H1 (cell line): ENCODE measurements around the gene EHD4. TPM values are rescaled to one million over a fixed set of nuclear protein-coding genes. Genes with fewer than 3 reads are reported as not detected.

Experiments used
- CTCF ChIA-PET: fragments of 300-600 bp; sonication (Branson Sonifier 250); formaldehyde crosslinking; loops from one replicate; lab custom pipeline; 2021; ENCODE audit not compliant: partially characterized antibody; lab: Charles Lee
- POLR2A ChIA-PET: fragments of 300-600 bp; sonication (Branson Sonifier 250); formaldehyde crosslinking; loops from one replicate; lab custom pipeline; 2021; ENCODE audit warnings: inconsistent platforms; ENCODE audit not compliant: partially characterized antibody; lab: Charles Lee
- DNase-seq, 2 experiments: peaks; one replicate each; pipeline versions ENCODE4 v3.0.0 to v3.0.0-alpha.2; 2010 to 2022; ENCODE audit warnings: low spot score in 2 of 2, low read depth in 1 of 2, mixed read lengths in 1 of 2
- FAIRE-seq: peaks from 2 replicates; lab custom pipeline; 2011; peaks lifted over from hg19 to GRCh38; lab: Jason Lieb, UNC
- H2AFZ ChIP-seq: 2 replicates; pipeline ENCODE4 v1.8.1; 2012; ENCODE audit warnings: low read length, inconsistent platforms
- H2AK5ac ChIP-seq: 2 replicates; pipeline ENCODE4 v1.6.1; 2013; ENCODE audit warnings: low read depth, low read length
- H2BK120ac ChIP-seq: replicated peaks from 2 replicates; pipeline ENCODE3; 2013; ENCODE audit warnings: low read depth, low read length, inconsistent platforms
- H2BK12ac ChIP-seq: 2 replicates; pipeline ENCODE4 v1.6.1; 2013; ENCODE audit warnings: low read depth, low read length
- H2BK15ac ChIP-seq: 2 replicates; pipeline ENCODE4 v1.6.1; 2013; ENCODE audit warnings: low read length
- H2BK20ac ChIP-seq: 2 replicates; pipeline ENCODE4 v1.6.1; 2013; ENCODE audit warnings: low read length
- H2BK5ac ChIP-seq: 2 replicates; pipeline ENCODE4 v1.6.1; 2013; ENCODE audit warnings: low read depth, low read length
- H3K14ac ChIP-seq: 2 replicates; pipeline ENCODE4 v1.6.1; 2013; ENCODE audit warnings: inconsistent platforms; ENCODE audit not compliant: insufficient read length
- H3K18ac ChIP-seq: 2 replicates; pipeline ENCODE4 v1.6.1; 2013; ENCODE audit warnings: low read length; ENCODE audit errors: extremely low read depth
- H3K23ac ChIP-seq: 2 replicates; pipeline ENCODE4 v1.6.1; 2013; ENCODE audit warnings: inconsistent platforms; ENCODE audit not compliant: insufficient read length
- H3K23me2 ChIP-seq: 2 replicates; pipeline ENCODE4 v1.6.1; 2013; ENCODE audit warnings: low read depth, low read length
- H3K27ac ChIP-seq: 2 replicates; pipeline ENCODE4 v1.6.1; 2011; ENCODE audit warnings: low read depth, low read length, inconsistent platforms
- H3K27me3 ChIP-seq, 4 experiments: replicated peaks in 1 of 4; 1 replicate in 1 of 4; 2 replicates in 3 of 4; pipeline versions ENCODE4 v1.6.1 to v1.8.1; 2011 to 2013; ENCODE audit warnings: low read length in 3 of 4, mild to moderate bottlenecking in 3 of 4, inconsistent platforms in 2 of 4, mixed read lengths in 2 of 4, moderate library complexity in 1 of 4; ENCODE audit not compliant: control insufficient read depth in 3 of 4, insufficient read depth in 3 of 4; ENCODE audit errors: extremely low read depth in 1 of 4
- H3K36me3 ChIP-seq, 4 experiments: 2 replicates each; pipeline versions ENCODE4 v1.6.1 to v1.8.1; 2011 to 2013; ENCODE audit warnings: mild to moderate bottlenecking in 4 of 4, low read length in 3 of 4, moderate library complexity in 2 of 4, control low read depth in 1 of 4, inconsistent platforms in 1 of 4; ENCODE audit not compliant: insufficient read depth in 4 of 4, control insufficient read depth in 2 of 4
- H3K4ac ChIP-seq: replicated peaks from 2 replicates; pipeline ENCODE3; 2013; ENCODE audit warnings: low read length, low read depth, mixed read lengths, inconsistent platforms; ENCODE audit not compliant: insufficient read length
- H3K4me1 ChIP-seq, 4 experiments: replicated peaks in 1 of 4; 1 replicate in 1 of 4; 2 replicates in 3 of 4; pipeline versions ENCODE4 v1.6.1 to v1.8.1; 2011 to 2013; ENCODE audit warnings: low read length in 3 of 4, inconsistent platforms in 2 of 4, mixed read lengths in 1 of 4; ENCODE audit not compliant: insufficient read depth in 4 of 4, control insufficient read depth in 3 of 4
- H3K4me2 ChIP-seq, 2 experiments: 2 replicates each; pipeline versions ENCODE4 v1.6.1 to v1.8.1; 2011 to 2013; ENCODE audit warnings: low read depth in 2 of 2, low read length in 2 of 2, control low read depth in 1 of 2, inconsistent platforms in 1 of 2, mild to moderate bottlenecking in 1 of 2; ENCODE audit not compliant: insufficient read depth in 1 of 2
- H3K4me3 ChIP-seq, 4 experiments: fragments of 200-600, 300-600 bp in 1 of 4; sonication (generic), shearing (Covaris generic), sonication (Bioruptor Twin) in 1 of 4; 2 replicates each; pipeline versions ENCODE4 v1.5.1 to v1.8.1; 2011 to 2016; ENCODE audit warnings: low read length in 4 of 4, low read depth in 3 of 4, control low read depth in 2 of 4, inconsistent platforms in 2 of 4, mild to moderate bottlenecking in 2 of 4, mixed read lengths in 1 of 4, moderate library complexity in 1 of 4; ENCODE audit not compliant: insufficient read depth in 2 of 4; ENCODE audit errors: extremely low read depth in 1 of 4
- H3K56ac ChIP-seq: replicated peaks from 2 replicates; pipeline ENCODE3; 2013; ENCODE audit warnings: low read depth, mild to moderate bottlenecking, mixed read lengths, low read length, inconsistent platforms; ENCODE audit not compliant: insufficient read length
- H3K79me1 ChIP-seq: 2 replicates; pipeline ENCODE4 v1.6.1; 2013; ENCODE audit warnings: low read depth, low read length, control low read depth
- H3K79me2 ChIP-seq, 2 experiments: 2 replicates each; pipeline versions ENCODE4 v1.6.1 to v1.8.1; 2012 to 2013; ENCODE audit warnings: low read length in 2 of 2, mild to moderate bottlenecking in 2 of 2, inconsistent platforms in 1 of 2; ENCODE audit not compliant: insufficient read depth in 2 of 2, control insufficient read depth in 1 of 2
- H3K9ac ChIP-seq, 4 experiments: replicated peaks in 1 of 4; 1 replicate in 1 of 4; 2 replicates in 3 of 4; pipeline versions ENCODE4 v1.6.1 to v1.8.1; 2011 to 2013; ENCODE audit warnings: low read depth in 3 of 4, low read length in 3 of 4, control low read depth in 2 of 4, mild to moderate bottlenecking in 2 of 4, moderate library complexity in 2 of 4, inconsistent platforms in 1 of 4; ENCODE audit errors: extremely low read depth in 1 of 4
- H3K9me3 ChIP-seq, 2 experiments: 2 replicates each; pipeline versions ENCODE4 v1.6.1 to v1.8.1; 2012 to 2013; ENCODE audit warnings: mild to moderate bottlenecking in 2 of 2, moderate library complexity in 2 of 2, control low read depth in 1 of 2, inconsistent platforms in 1 of 2, low read depth in 1 of 2, low read length in 1 of 2, mixed read lengths in 1 of 2; ENCODE audit not compliant: insufficient read depth in 2 of 2
- H4K20me1 ChIP-seq, 2 experiments: replicated peaks in 1 of 2; 2 replicates each; pipeline versions ENCODE3 to v1.8.1; 2011 to 2013; ENCODE audit warnings: inconsistent platforms in 2 of 2, low read length in 2 of 2, mild to moderate bottlenecking in 1 of 2; ENCODE audit not compliant: insufficient read depth in 2 of 2, control insufficient read depth in 1 of 2
- H4K5ac ChIP-seq: 2 replicates; pipeline ENCODE4 v1.6.1; 2013; ENCODE audit warnings: low read length, low read depth, mixed read lengths, inconsistent platforms; ENCODE audit not compliant: insufficient read length
- H4K8ac ChIP-seq: 2 replicates; pipeline ENCODE4 v1.8.0; 2013; ENCODE audit warnings: mild to moderate bottlenecking, moderate library complexity, low read length, inconsistent platforms; ENCODE audit not compliant: insufficient read depth; ENCODE audit errors: extremely low read depth
- H4K91ac ChIP-seq: replicated peaks from 2 replicates; pipeline ENCODE3; 2013; ENCODE audit warnings: low read length, mixed read lengths, inconsistent platforms; ENCODE audit not compliant: insufficient read length
- BCL11A ChIP-seq, 2 experiments: IDR thresholded peaks; one replicate each; pipeline ENCODE4 v1.6.1; 2011; ENCODE audit warnings: low read depth in 2 of 2, low read length in 2 of 2, mild to moderate bottlenecking in 2 of 2
- CBX8 ChIP-seq: fragments of 300-800, 300-1000 bp; sonication (generic); IDR thresholded peaks from 2 replicates; pipeline ENCODE4 v1.7.1; 2016; ENCODE audit warnings: low read depth, low read length, borderline replicate concordance
- CHD1 ChIP-seq: IDR thresholded peaks from 2 replicates; pipeline ENCODE4 v1.6.1; 2012; ENCODE audit warnings: low read depth, low read length, improper control_type of control experiment
- HDAC2 ChIP-seq, 2 experiments: fragments of 300-600 bp in 1 of 2; sonication (generic) in 1 of 2; IDR thresholded peaks; 2 replicates each; pipeline ENCODE4 v1.6.1; 2011 to 2012; ENCODE audit warnings: low read depth in 2 of 2, low read length in 2 of 2, mild to moderate bottlenecking in 2 of 2, moderate library complexity in 2 of 2, borderline replicate concordance in 1 of 2, inconsistent platforms in 1 of 2
- JUND ChIP-seq: IDR thresholded peaks from 2 replicates; pipeline ENCODE4 v1.6.1; 2011; ENCODE audit warnings: mild to moderate bottlenecking, improper control_type of control experiment, low read length
- RXRA ChIP-seq: IDR thresholded peaks from 2 replicates; pipeline ENCODE4 v1.6.1; 2011; ENCODE audit warnings: low read depth, mild to moderate bottlenecking, low read length, moderate library complexity; ENCODE audit not compliant: insufficient read depth
- SP4 ChIP-seq: IDR thresholded peaks from 2 replicates; pipeline ENCODE4 v1.6.1; 2012; ENCODE audit warnings: low read length, inconsistent platforms
- YY1 ChIP-seq: IDR thresholded peaks from 2 replicates; pipeline ENCODE4 v1.6.1; 2011; ENCODE audit warnings: low read depth, mild to moderate bottlenecking, low read length
- WGBS, 2 experiments: shearing (Covaris generic) in 1 of 2; methylation state at CpG; one replicate each; pipeline versions ENCODE4 v1.1.6 to v1.1.7; 2013 to 2015; ENCODE audit warnings: low lambda C conversion rate in 2 of 2, mixed read lengths in 2 of 2, inconsistent platforms in 1 of 2, low coverage in 1 of 2, missing lambda C conversion rate in 1 of 2; ENCODE audit not compliant: insufficient replicate concordance in 2 of 2, insufficient coverage in 1 of 2, insufficient read length in 1 of 2; ENCODE audit errors: extremely low coverage in 1 of 2, missing lambda C conversion rate in 1 of 2; 5-methylcytosine and 5-hydroxymethylcytosine counted together
- polyA plus RNA-seq, 7 experiments: library from polyadenylated mRNA; depleted of rRNA in 3 of 7; stranded (reverse) in 5 of 7; unstranded in 2 of 7; fragments of >200 nt in 5 of 7; fragments of 200-250 nt in 2 of 7; gene quantifications; 1 replicate in 5 of 7; 2 replicates in 1 of 7; 4 replicates in 1 of 7; pipeline versions ENCODE4 v1.2.1 to v1.2.3, GENCODE V29; 2011 to 2013; ENCODE audit warnings: missing spikeins in 2 of 7, mixed read lengths in 2 of 7
- total RNA-seq: library from RNA; stranded (reverse); fragmentation: NEBNext Ultra II Directional; extraction: Animal tissue kit (Norgen Biotek cat#: 25700); gene quantifications from 2 replicates; pipeline ENCODE4 v1.2.1, GENCODE V29; 2021
- TF ChIP-seq, protein P1 (sequence below): IDR thresholded peaks from 2 replicates; pipeline ENCODE4 v1.6.1; 2011; ENCODE audit warnings: low read depth, mild to moderate bottlenecking, low read length; ENCODE audit not compliant: insufficient read depth
- TF ChIP-seq, protein P2 (sequence below), 3 experiments: IDR thresholded peaks; 1 replicate in 2 of 3; 2 replicates in 1 of 3; pipeline versions ENCODE4 v1.5.1 to v1.6.1; 2011; ENCODE audit warnings: low read length in 3 of 3, mild to moderate bottlenecking in 3 of 3, inconsistent platforms in 2 of 3, low read depth in 1 of 3, moderate library complexity in 1 of 3; ENCODE audit not compliant: insufficient read depth in 1 of 3; ENCODE audit errors: control extremely low read depth in 1 of 3

The EHD4 gene
- total and polyA plus RNA-seq, 2 of the 8 experiments (the other 6 are each of a cell fraction or from before 2014, with no cell fraction given), result 17.5 to 24.5 TPM

DNA sequence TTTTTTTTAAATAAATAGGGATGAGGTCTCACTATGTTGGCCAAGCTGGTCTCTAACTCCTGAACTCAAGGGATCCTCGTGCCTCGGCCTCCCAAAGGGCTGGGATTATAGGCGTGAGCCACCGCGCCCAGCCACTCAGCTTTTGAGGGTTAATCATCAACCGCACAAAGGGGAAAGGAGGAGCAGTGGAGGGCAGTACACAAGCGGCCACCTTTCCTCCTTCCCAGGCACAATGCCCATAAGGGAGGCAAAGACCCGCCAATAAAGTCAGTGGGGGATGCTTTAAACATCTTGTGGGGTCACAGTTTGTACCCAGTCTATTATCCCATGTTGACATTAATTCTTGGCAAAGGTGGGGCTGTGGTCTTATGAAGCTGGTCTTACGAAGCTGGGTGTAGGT, 32.4 kb downstream of the EHD4 start:
- Histone ChIP-seq H3K23me2 (no peaks in the 10 kb centered on the region), H4K8ac (no peak overlapping the region), H3K14ac (no peak overlapping the region), H2BK5ac (no peak overlapping the region), H3K4me1 (peaks cover 0 to 7% (median 3%) of the 10 kb centered on the region in 4 experiments; a peak in 2 of 7 replicates), H3K79me2 (no peaks in the 10 kb centered on the region; a peak in 1 of 4 replicates), H3K56ac (no peak overlapping the region), H4K5ac (no peak overlapping the region), H3K23ac (no peak overlapping the region), H3K36me3 (peaks cover 2 to 10% (median 6%) of the 10 kb centered on the region in 4 experiments; a peak in 6 of 8 replicates), H4K91ac (no peak overlapping the region), H3K9ac (no peak overlapping the region), H2AFZ (no peak overlapping the region), H3K4me2 (no peak overlapping the region), H3K18ac (no peak overlapping the region), H3K79me1 (peaks cover 2% of the 10 kb centered on the region), H2BK120ac (no peak overlapping the region), H4K20me1 (peaks cover under 1 to 6% of the 10 kb centered on the region in 2 experiments), H3K9me3 (no peaks in the 10 kb centered on the region), H2AK5ac (no peak overlapping the region), H3K4ac (no peak overlapping the region), H2BK20ac (no peak overlapping the region), H3K27ac (no peak overlapping the region), H3K4me3 (no peak overlapping the region), H3K27me3 (no peaks in the 10 kb centered on the region), H2BK15ac (no peak overlapping the region), H2BK12ac (no peak overlapping the region)
- DNase-seq, result no peak
- ChIA-PET CTCF (interaction anchor here (0.6 to 3.2 kb wide), 8 partner anchors 11 to 73 kb away, joined by 3 to 7 read pairs (median 4); no protein-coding TSS in a partner anchor), POLR2A (interaction anchor here (1.1 kb wide), 1 partner anchor 9 kb away, joined by 3 read pairs; no protein-coding TSS in a partner anchor)
- no peak for FAIRE-seq
- WGBS, 2 experiments, result 92% methylated on average over 9 of the region's 9 CpGs; no CpG with 5 or more reads in 1 of the 2 experiments
- TF ChIP-seq BCL11A (IDR thresholded peaks at IDR 0.05; ENCODE audit: low read depth in 2 of 2, low read length in 2 of 2) (no peak), JUND (no peak), HDAC2 (IDR thresholded peaks at IDR 0.05; ENCODE audit: borderline replicate concordance in 1 of 2, low read depth in 2 of 2, low read length in 2 of 2) (no peak), YY1 (no peak), SP4 (no peak), CHD1 (no peak), RXRA (no peak), CBX8 (no peak)
- TF ChIP-seq, protein P1, sequence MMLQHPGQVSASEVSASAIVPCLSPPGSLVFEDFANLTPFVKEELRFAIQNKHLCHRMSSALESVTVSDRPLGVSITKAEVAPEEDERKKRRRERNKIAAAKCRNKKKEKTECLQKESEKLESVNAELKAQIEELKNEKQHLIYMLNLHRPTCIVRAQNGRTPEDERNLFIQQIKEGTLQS, result no peak
- TF ChIP-seq, protein P2, sequence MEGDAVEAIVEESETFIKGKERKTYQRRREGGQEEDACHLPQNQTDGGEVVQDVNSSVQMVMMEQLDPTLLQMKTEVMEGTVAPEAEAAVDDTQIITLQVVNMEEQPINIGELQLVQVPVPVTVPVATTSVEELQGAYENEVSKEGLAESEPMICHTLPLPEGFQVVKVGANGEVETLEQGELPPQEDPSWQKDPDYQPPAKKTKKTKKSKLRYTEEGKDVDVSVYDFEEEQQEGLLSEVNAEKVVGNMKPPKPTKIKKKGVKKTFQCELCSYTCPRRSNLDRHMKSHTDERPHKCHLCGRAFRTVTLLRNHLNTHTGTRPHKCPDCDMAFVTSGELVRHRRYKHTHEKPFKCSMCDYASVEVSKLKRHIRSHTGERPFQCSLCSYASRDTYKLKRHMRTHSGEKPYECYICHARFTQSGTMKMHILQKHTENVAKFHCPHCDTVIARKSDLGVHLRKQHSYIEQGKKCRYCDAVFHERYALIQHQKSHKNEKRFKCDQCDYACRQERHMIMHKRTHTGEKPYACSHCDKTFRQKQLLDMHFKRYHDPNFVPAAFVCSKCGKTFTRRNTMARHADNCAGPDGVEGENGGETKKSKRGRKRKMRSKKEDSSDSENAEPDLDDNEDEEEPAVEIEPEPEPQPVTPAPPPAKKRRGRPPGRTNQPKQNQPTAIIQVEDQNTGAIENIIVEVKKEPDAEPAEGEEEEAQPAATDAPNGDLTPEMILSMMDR (IDR thresholded peaks at IDR 0.05; ENCODE audit: control extremely low read depth in 1 of 3, insufficient read depth in 1 of 3, low read depth in 1 of 3, low read length in 3 of 3), result no peak
